ENCODE data around the gene USH2A. TPM values are rescaled to one million over a fixed set of nuclear protein-coding genes. Genes with fewer than 3 reads are reported as not detected.

Gene USH2A
- total RNA-seq, 1 experiment from 2014 or later, result not detected

GRCh38 chr1:216290074-216290473 lies 133.2 kb downstream of the USH2A start:
- Histone ChIP-seq H3K27ac (ENCODE audit: low read depth, low read length) (no peak overlapping the region), H3K79me2 (ENCODE audit: insufficient read depth, low read length) (no peaks in the 10 kb centered on the region), H3K9me2 (ENCODE audit: insufficient read depth) (no peaks in the 10 kb centered on the region), H4K20me1 (ENCODE audit: insufficient read depth) (no peaks in the 10 kb centered on the region), H3K4me1 (ENCODE audit: control insufficient read depth in 1 of 2, insufficient read depth in 2 of 2, low read length in 2 of 2) (no peaks in the 10 kb centered on the region), H3K4me2 (ENCODE audit: low read length) (no peak overlapping the region), H3K9ac (ENCODE audit: low read length) (no peak overlapping the region), H2AFZ (ENCODE audit: low read depth, low read length, poor library complexity, severe bottlenecking) (no peak overlapping the region), H3K27me3 (ENCODE audit: insufficient read depth, low read length) (no peaks in the 10 kb centered on the region), H3K36me3 (ENCODE audit: control insufficient read depth in 1 of 2, insufficient read depth in 2 of 2, low read length in 2 of 2) (no peaks in the 10 kb centered on the region), H3K9me3 (ENCODE audit: control insufficient read depth in 1 of 2, insufficient read depth in 1 of 2, low read depth in 1 of 2, low read length in 2 of 2) (peaks cover 0 to 4% of the 10 kb centered on the region in 2 experiments; a peak in 2 of 4 replicates), H3K4me3 (replicated peaks in 1 of 2; ENCODE audit: low read depth in 1 of 2, low read length in 2 of 2) (no peak overlapping the region)
- intact Hi-C loops (cut with micrococcal nuclease), result no loop called here
- DNase-seq (ENCODE audit: low read depth, low spot score) (no peak), ATAC-seq (no peak)
- POLR2A ChIA-PET, result no interaction called here
- BruUV-seq (replicated peaks), result no TSS peak
- TF ChIP-seq POLR2AphosphoS5 (IDR thresholded peaks at IDR 0.05; ENCODE audit: low read depth, low read length) (no peak), ZNF274 (IDR thresholded peaks at IDR 0.05; ENCODE audit: low read depth, low read length) (no peak), RAD21 (IDR thresholded peaks at IDR 0.05; ENCODE audit: low read depth) (no peak), EZH2phosphoT487 (IDR thresholded peaks at IDR 0.05; ENCODE audit: borderline replicate concordance) (no peak), YY1 (IDR thresholded peaks at IDR 0.05; ENCODE audit: extremely low read depth, insufficient replicate concordance, low read depth, low read length) (no peak), POLR2A (IDR thresholded peaks at IDR 0.05; ENCODE audit: borderline replicate concordance, extremely low read depth, insufficient read depth, insufficient read length) (no peak), CTCF (IDR thresholded peaks at IDR 0.05 in 2 of 3, conservative IDR thresholded peaks at IDR 0.05 in 1 of 3; ENCODE audit: borderline replicate concordance in 1 of 3, insufficient read depth in 1 of 3, low read depth in 2 of 3, low read length in 2 of 3) (no peak), SIN3A (IDR thresholded peaks at IDR 0.05; ENCODE audit: low read depth) (no peak), TCF7L2 (IDR thresholded peaks at IDR 0.05; ENCODE audit: borderline replicate concordance, extremely low read depth, insufficient read depth, insufficient read length) (no peak)
- TF ChIP-seq, protein P1, sequence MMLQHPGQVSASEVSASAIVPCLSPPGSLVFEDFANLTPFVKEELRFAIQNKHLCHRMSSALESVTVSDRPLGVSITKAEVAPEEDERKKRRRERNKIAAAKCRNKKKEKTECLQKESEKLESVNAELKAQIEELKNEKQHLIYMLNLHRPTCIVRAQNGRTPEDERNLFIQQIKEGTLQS (IDR thresholded peaks at IDR 0.05), result no peak
- TF ChIP-seq, protein P2, sequence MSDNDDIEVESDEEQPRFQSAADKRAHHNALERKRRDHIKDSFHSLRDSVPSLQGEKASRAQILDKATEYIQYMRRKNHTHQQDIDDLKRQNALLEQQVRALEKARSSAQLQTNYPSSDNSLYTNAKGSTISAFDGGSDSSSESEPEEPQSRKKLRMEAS (IDR thresholded peaks at IDR 0.05), result no peak
- RAD21 ChIA-PET (ENCODE audit: low non-redundant PET in 1 of 2, low total read pairs in 2 of 2, uncharacterized antibody in 2 of 2, unreplicated experiment in 2 of 2), result no interaction called here
- CTCF ChIA-PET, result no interaction called here

Data from HCT116 (cell line).